ENCODE data around the gene ATF7.

ATF7 gene

GRCh38 chr12:53506450-53506785, 119.8 kb downstream of the ATF7 start:
- H3K27me3 ChIP-seq = no peaks in the 10 kb centered on the region
- no peaks in the 10 kb centered on the region for H3K9me3 ChIP-seq
- TF ChIP-seq, protein P1, sequence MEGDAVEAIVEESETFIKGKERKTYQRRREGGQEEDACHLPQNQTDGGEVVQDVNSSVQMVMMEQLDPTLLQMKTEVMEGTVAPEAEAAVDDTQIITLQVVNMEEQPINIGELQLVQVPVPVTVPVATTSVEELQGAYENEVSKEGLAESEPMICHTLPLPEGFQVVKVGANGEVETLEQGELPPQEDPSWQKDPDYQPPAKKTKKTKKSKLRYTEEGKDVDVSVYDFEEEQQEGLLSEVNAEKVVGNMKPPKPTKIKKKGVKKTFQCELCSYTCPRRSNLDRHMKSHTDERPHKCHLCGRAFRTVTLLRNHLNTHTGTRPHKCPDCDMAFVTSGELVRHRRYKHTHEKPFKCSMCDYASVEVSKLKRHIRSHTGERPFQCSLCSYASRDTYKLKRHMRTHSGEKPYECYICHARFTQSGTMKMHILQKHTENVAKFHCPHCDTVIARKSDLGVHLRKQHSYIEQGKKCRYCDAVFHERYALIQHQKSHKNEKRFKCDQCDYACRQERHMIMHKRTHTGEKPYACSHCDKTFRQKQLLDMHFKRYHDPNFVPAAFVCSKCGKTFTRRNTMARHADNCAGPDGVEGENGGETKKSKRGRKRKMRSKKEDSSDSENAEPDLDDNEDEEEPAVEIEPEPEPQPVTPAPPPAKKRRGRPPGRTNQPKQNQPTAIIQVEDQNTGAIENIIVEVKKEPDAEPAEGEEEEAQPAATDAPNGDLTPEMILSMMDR (IDR thresholded peaks at IDR 0.05) = no peak
- H3K36me3 ChIP-seq = peaks cover 22% of the 10 kb centered on the region
- H3K4me3 ChIP-seq (ENCODE audit: low read depth in 1 of 2, low read length in 1 of 2) = no peak overlapping the region
- H3K4me1 ChIP-seq (ENCODE audit: control insufficient read depth in 1 of 2, insufficient read depth in 1 of 2, low read depth in 1 of 2, low read length in 1 of 2) = peaks cover 13 to 17% of the 10 kb centered on the region in 2 experiments
- H3K27ac ChIP-seq = no peak overlapping the region

- no peak overlapping the region for H3K27ac ChIP-seq
- H3K27me3 ChIP-seq = no peaks in the 10 kb centered on the region
- no peak overlapping the region for H3K4me3 ChIP-seq (ENCODE audit: low read depth in 1 of 2, low read length in 1 of 2)
- peaks cover 16% of the 10 kb centered on the region for H3K36me3 ChIP-seq
- H3K4me1 ChIP-seq (ENCODE audit: control insufficient read depth in 1 of 2, insufficient read depth in 1 of 2, low read depth in 1 of 2, low read length in 1 of 2) = peaks cover 14 to 20% of the 10 kb centered on the region in 2 experiments
- TF ChIP-seq, protein P1 (IDR thresholded peaks at IDR 0.05) = no peak
- H3K9me3 ChIP-seq = no peaks in the 10 kb centered on the region
Observed at GRCh38 chr12:53505555-53506449, 120.4 kb downstream of the ATF7 start.

DNA sequence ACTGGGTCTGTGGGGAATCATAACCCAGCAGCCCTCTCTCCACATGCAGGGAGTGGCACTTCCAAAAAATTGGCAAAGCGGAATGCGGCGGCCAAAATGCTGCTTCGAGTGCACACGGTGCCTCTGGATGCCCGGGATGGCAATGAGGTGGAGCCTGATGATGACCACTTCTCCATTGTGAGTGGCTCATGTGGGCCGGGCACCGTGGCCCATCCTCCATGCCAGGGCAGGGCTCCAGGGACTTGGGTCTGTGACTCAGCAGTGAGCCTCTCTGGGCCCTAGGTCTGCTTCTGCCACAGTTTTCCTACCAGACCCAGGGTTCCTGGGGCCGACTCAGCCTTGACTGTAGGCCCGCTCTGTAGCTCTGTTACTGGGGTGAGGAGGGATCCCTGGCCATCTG, 121.1 kb downstream of the ATF7 start:
- Histone ChIP-seq H3K27me3 (no peaks in the 10 kb centered on the region), H3K4me1 (ENCODE audit: control insufficient read depth in 1 of 2, insufficient read depth in 1 of 2, low read depth in 1 of 2, low read length in 1 of 2) (peaks cover 17 to 23% of the 10 kb centered on the region in 2 experiments), H3K36me3 (peaks cover 9% of the 10 kb centered on the region), H3K9me3 (no peaks in the 10 kb centered on the region), H3K27ac (no peak overlapping the region), H3K4me3 (ENCODE audit: low read depth in 1 of 2, low read length in 1 of 2) (no peak overlapping the region)
- TF ChIP-seq, protein P1 (IDR thresholded peaks at IDR 0.05) = no peak

GRCh38 chr12:53504004-53504920, 121.9 kb downstream of the ATF7 start:
- peaks cover 8% of the 10 kb centered on the region for H3K36me3 ChIP-seq
- peaks cover 25 to 29% of the 10 kb centered on the region in 2 experiments for H3K4me1 ChIP-seq (ENCODE audit: control insufficient read depth in 1 of 2, insufficient read depth in 1 of 2, low read depth in 1 of 2, low read length in 1 of 2)
- no peak overlapping the region for H3K27ac ChIP-seq

More at GRCh38 chr12:53504004-53504920, 121.9 kb downstream of the ATF7 start:
- H3K4me3 ChIP-seq (ENCODE audit: low read depth in 1 of 2, low read length in 1 of 2) = no peak overlapping the region
- no peaks in the 10 kb centered on the region for H3K9me3 ChIP-seq
- TF ChIP-seq, protein P1 (IDR thresholded peaks at IDR 0.05) = no peak
- H3K27me3 ChIP-seq = peaks cover under 1% of the 10 kb centered on the region
